GM23338 (cell line): Measurements from ENCODE around the gene THOC2. TPM values are rescaled to one million over a fixed set of nuclear protein-coding genes. Genes with fewer than 3 reads are reported as not detected.

Source experiments
- ATAC-seq: fragments of 200-7000 bp; cut with Tn5 transposase; 3 replicates; pipeline ENCODE4 v1.9.1; 2020
- DNase-seq: peaks from one replicate; pipeline ENCODE4 v3.0.0-alpha.2; 2015; ENCODE audit warnings: low spot score
- H2AFZ ChIP-seq: fragments of 200-600 bp; sonication (generic); 2 replicates; pipeline ENCODE4 v1.8.0; 2016; ENCODE audit warnings: antibody characterized with exemption, mild to moderate bottlenecking, moderate library complexity
- H3F3A ChIP-seq: fragments of 200-600 bp; sonication (generic); replicated peaks from 2 replicates; pipeline ENCODE4 v1.8.0; 2017; ENCODE audit warnings: antibody characterized with exemption, mixed run types, low read depth
- H3K27ac ChIP-seq: fragments of 200-600 bp; sonication (generic); 2 replicates; pipeline ENCODE4 v1.6.1; 2016; ENCODE audit warnings: low read depth
- H3K27me3 ChIP-seq: fragments of 200-600 bp; sonication (generic); 2 replicates; pipeline ENCODE4 v1.8.0; 2016; ENCODE audit warnings: mild to moderate bottlenecking, mixed run types, moderate library complexity; ENCODE audit not compliant: insufficient read depth
- H3K36me3 ChIP-seq: fragments of 200-600 bp; sonication (generic); 2 replicates; pipeline ENCODE4 v1.8.0; 2016; ENCODE audit warnings: mild to moderate bottlenecking; ENCODE audit not compliant: insufficient read depth
- H3K4me1 ChIP-seq: fragments of 200-600 bp; sonication (generic); 2 replicates; pipeline ENCODE4 v1.8.0; 2016; ENCODE audit warnings: mild to moderate bottlenecking, moderate library complexity; ENCODE audit not compliant: insufficient read depth
- H3K4me2 ChIP-seq: fragments of 200-600 bp; sonication (generic); 2 replicates; pipeline ENCODE4 v1.7.1; 2017; ENCODE audit warnings: mixed run types
- H3K4me3 ChIP-seq: fragments of 200-600 bp; sonication (generic); 2 replicates; pipeline ENCODE4 v1.6.1; 2016; ENCODE audit warnings: mixed run types
- H3K79me2 ChIP-seq: fragments of 200-600 bp; sonication (generic); replicated peaks from 2 replicates; pipeline ENCODE4 v1.8.0; 2017; ENCODE audit warnings: mild to moderate bottlenecking; ENCODE audit not compliant: insufficient read depth
- H3K9me2 ChIP-seq: fragments of 200-600 bp; sonication (generic); 2 replicates; pipeline ENCODE4 v1.8.0; 2017; ENCODE audit not compliant: insufficient read depth
- H4K20me1 ChIP-seq: fragments of 200-600 bp; sonication (generic); replicated peaks from 2 replicates; pipeline ENCODE4 v1.8.0; 2017; ENCODE audit warnings: mild to moderate bottlenecking; ENCODE audit not compliant: insufficient read depth
- H3K27ac Mint-ChIP-seq: 2 replicates; pipeline ENCODE4 v1.8.0; 2020; ENCODE audit warnings: inconsistent platforms, mild to moderate bottlenecking, moderate library complexity, mixed read lengths
- H3K27me3 Mint-ChIP-seq: 3 replicates; pipeline ENCODE4 v1.8.0; 2022; ENCODE audit warnings: low read depth, mild to moderate bottlenecking, moderate library complexity, mixed read lengths, inconsistent platforms; ENCODE audit not compliant: insufficient read depth, poor library complexity
- H3K36me3 Mint-ChIP-seq: 3 replicates; pipeline ENCODE4 v1.8.0; 2021; ENCODE audit warnings: low read depth, mild to moderate bottlenecking, inconsistent platforms, moderate library complexity, mixed read lengths
- H3K4me1 Mint-ChIP-seq: 3 replicates; pipeline ENCODE4 v1.8.0; 2020; ENCODE audit warnings: mild to moderate bottlenecking, inconsistent platforms, mixed read lengths
- H3K4me3 Mint-ChIP-seq: 3 replicates; pipeline ENCODE4 v1.8.0; 2021; ENCODE audit warnings: moderate library complexity, mild to moderate bottlenecking, inconsistent platforms, mixed read lengths
- H3K9me3 Mint-ChIP-seq: 3 replicates; pipeline ENCODE4 v1.8.0; 2020; ENCODE audit warnings: moderate library complexity, mild to moderate bottlenecking, inconsistent platforms, mixed read lengths
- CREB1 ChIP-seq: fragments of 250-450 bp; sonication (Bioruptor Pico); IDR thresholded peaks from 2 replicates; pipeline ENCODE4 v1.5.0; 2020; ENCODE audit warnings: low read depth, mild to moderate bottlenecking, moderate library complexity
- CTCF ChIP-seq, 2 experiments: fragments of 200-600 bp in 1 of 2; sonication (generic) in 1 of 2; conservative IDR thresholded peaks; 2 replicates each; pipeline versions ENCODE4 v1.5.1 to v1.6.1; 2016 to 2017; ENCODE audit warnings: antibody characterized with exemption in 2 of 2, low read depth in 2 of 2, mild to moderate bottlenecking in 2 of 2, moderate library complexity in 1 of 2
- ETS1 ChIP-seq: IDR thresholded peaks from 2 replicates; pipeline ENCODE4 v1.6.1; 2016; ENCODE audit warnings: antibody characterized with exemption
- EZH2 ChIP-seq: fragments of 200-600 bp; sonication (generic); IDR thresholded peaks from one replicate; pipeline ENCODE4 v1.8.0; 2017; ENCODE audit warnings: antibody characterized with exemption, mild to moderate bottlenecking, low read depth; ENCODE audit not compliant: unreplicated experiment
- EZH2phosphoT487 ChIP-seq: fragments of 200-600 bp; sonication (generic); IDR thresholded peaks from one replicate; pipeline ENCODE4 v1.8.1; 2018; ENCODE audit warnings: antibody characterized with exemption; ENCODE audit not compliant: unreplicated experiment
- JUNB ChIP-seq: IDR thresholded peaks from one replicate; pipeline ENCODE4 v1.6.1; 2016; ENCODE audit warnings: antibody characterized with exemption; ENCODE audit not compliant: unreplicated experiment
- NANOG ChIP-seq: IDR thresholded peaks from 2 replicates; pipeline ENCODE4 v1.6.1; 2016; ENCODE audit warnings: antibody characterized with exemption, borderline replicate concordance
- POLR2AphosphoS5 ChIP-seq: IDR thresholded peaks from 2 replicates; pipeline ENCODE4 v1.6.1; 2016; ENCODE audit warnings: antibody characterized with exemption, low read depth
- REST ChIP-seq: IDR thresholded peaks from one replicate; pipeline ENCODE4 v1.6.1; 2018; ENCODE audit warnings: antibody characterized with exemption; ENCODE audit not compliant: unreplicated experiment
- STAT1 ChIP-seq: IDR thresholded peaks from one replicate; pipeline ENCODE4 v1.6.1; 2016; ENCODE audit warnings: antibody characterized with exemption; ENCODE audit not compliant: unreplicated experiment
- ZNF114 ChIP-seq: fragments of 250-450 bp; sonication (Bioruptor Pico); IDR thresholded peaks from 2 replicates; pipeline ENCODE4 v1.5.0; 2020; ENCODE audit warnings: mild to moderate bottlenecking, moderate library complexity
- ZNF331 ChIP-seq: fragments of 250-450 bp; sonication (Bioruptor Pico); IDR thresholded peaks from 2 replicates; pipeline ENCODE4 v1.5.0; 2020; ENCODE audit warnings: low read depth, mild to moderate bottlenecking, moderate library complexity
- ZNF462 ChIP-seq: fragments of 250-450 bp; sonication (Bioruptor Pico); IDR thresholded peaks from 2 replicates; pipeline ENCODE4 v1.5.0; 2020; ENCODE audit warnings: mild to moderate bottlenecking, moderate library complexity
- polyA plus RNA-seq: library from polyadenylated mRNA; unstranded; fragments of >200 nt; fragmentation: Nextera tagmentation; extraction: Ambion mirVana; gene quantifications from 2 replicates; pipeline ENCODE4 v1.2.1, GENCODE V29; 2016
- total RNA-seq: library from RNA; depleted of rRNA; stranded (reverse); fragments of >200 nt; shearing (Covaris generic); gene quantifications from 2 replicates; pipeline ENCODE4 v1.2.3, GENCODE V29; 2014

THOC2 gene
- total and polyA plus RNA-seq, 2 experiments from 2014 or later = 86.6 to 138 TPM

GRCh38 chrX:123720486-123720885, 12.4 kb downstream of the THOC2 start (continued):
- TF ChIP-seq ZNF114 (CRISPR knock-in tag) = no peak
- TF ChIP-seq ZNF331 (CRISPR knock-in tag) = no peak
- no peak for TF ChIP-seq NANOG

GRCh38 chrX:123713841-123714240, 19.0 kb downstream of the THOC2 start:
- TF ChIP-seq JUNB (no peak), ZNF331 (CRISPR knock-in tag) (no peak), ETS1 (no peak), CREB1 (CRISPR knock-in tag) (no peak), NANOG (no peak), POLR2AphosphoS5 (no peak), EZH2phosphoT487 (no peak), ZNF462 (CRISPR knock-in tag) (no peak), REST (no peak), STAT1 (no peak), EZH2 (no peak), CTCF (conservative IDR thresholded peaks at IDR 0.05; ENCODE audit: low read depth in 2 of 2) (no peak), ZNF114 (CRISPR knock-in tag) (no peak)
- ATAC-seq = no peak
- Histone ChIP-seq H3K27ac (no peak overlapping the region), H3K4me3 (no peak overlapping the region), H3K9me2 (no peaks in the 10 kb centered on the region), H3K27me3 (no peaks in the 10 kb centered on the region), H3K36me3 (no peaks in the 10 kb centered on the region), H3K79me2 (peaks cover 74% of the 10 kb centered on the region), H4K20me1 (0 out of 2 replicates have a peak, but pooled peaks cover 3% of the 10 kb centered on the region), H2AFZ (no peak overlapping the region), H3K4me1 (no peaks in the 10 kb centered on the region), H3F3A (no peaks in the 10 kb centered on the region), H3K4me2 (no peak overlapping the region)
- no peak for DNase-seq
- H3K9me3 Mint-ChIP-seq = no peaks in the 10 kb centered on the region
- H3K4me3 Mint-ChIP-seq = no peak overlapping the region
- H3K27ac Mint-ChIP-seq = no peak overlapping the region
- H3K27me3 Mint-ChIP-seq = no peaks in the 10 kb centered on the region
- H3K36me3 Mint-ChIP-seq = peaks cover 11% of the 10 kb centered on the region; the same call in 2 of the 3 replicates
- H3K4me1 Mint-ChIP-seq = peaks cover 7% of the 10 kb centered on the region; the same call in 1 of the 3 replicates
